Measurements from ENCODE around the gene WDR87.

Gene WDR87

GRCh38 chr19:37855098-37855497 lies 51.3 kb downstream of the WDR87 start:
- Histone ChIP-seq H3K27ac (ENCODE audit: extremely low read depth, low read depth, low read length) (no peak overlapping the region), H3K36me3 (ENCODE audit: control insufficient read depth in 2 of 2, insufficient read depth in 1 of 2, low read length in 2 of 2) (no peaks in the 10 kb centered on the region; a peak in 1 of 3 replicates), H3K4me1 (ENCODE audit: control insufficient read depth, insufficient read depth, low read length) (no peaks in the 10 kb centered on the region), H3K4me3 (ENCODE audit: low read depth, low read length) (no peak overlapping the region), H3K9me3 (ENCODE audit: control insufficient read depth, insufficient read depth, low read depth, low read length) (peaks cover 5% of the 10 kb centered on the region)
- ChIA-PET POLR2A (no interaction called here), CTCF (no interaction called here)
- TF ChIP-seq ZNF76 (tag by site-specific recombination; IDR thresholded peaks at IDR 0.05; ENCODE audit: borderline replicate concordance, low read depth): no peak
- TF ChIP-seq ZNF175 (tag by site-specific recombination; IDR thresholded peaks at IDR 0.05): no peak
- no peak for TF ChIP-seq ZNF555 (tag by site-specific recombination; conservative IDR thresholded peaks at IDR 0.05)
- no peak for TF ChIP-seq ZNF837 (tag by site-specific recombination; IDR thresholded peaks at IDR 0.05)
- no peak for TF ChIP-seq ZBTB49 (tag by site-specific recombination; IDR thresholded peaks at IDR 0.05; ENCODE audit: low read depth)
- no peak for TF ChIP-seq ZNF16 (tag by site-specific recombination; IDR thresholded peaks at IDR 0.05; ENCODE audit: low read depth)
- no peak for TF ChIP-seq ZNF350 (tag by site-specific recombination; IDR thresholded peaks at IDR 0.05)
- TF ChIP-seq ZBTB20 (tag by site-specific recombination; IDR thresholded peaks at IDR 0.05): no peak
- TF ChIP-seq ZNF664 (tag by site-specific recombination; IDR thresholded peaks at IDR 0.05): no peak
- no peak for TF ChIP-seq ZNF704 (tag by site-specific recombination; IDR thresholded peaks at IDR 0.05)
- TF ChIP-seq INSM2 (tag by site-specific recombination; IDR thresholded peaks at IDR 0.05): no peak
- no peak for TF ChIP-seq ZNF558 (tag by site-specific recombination; IDR thresholded peaks at IDR 0.05)

GRCh38 chr19:37845932-37846331 lies 60.5 kb downstream of the WDR87 start:
- peaks cover 10% of the 10 kb centered on the region for H3K9me3 ChIP-seq (ENCODE audit: control insufficient read depth, insufficient read depth, low read depth, low read length)
- no peaks in the 10 kb centered on the region for H3K4me1 ChIP-seq (ENCODE audit: control insufficient read depth, insufficient read depth, low read length)
- no peak overlapping the region for H3K4me3 ChIP-seq (ENCODE audit: low read depth, low read length)
- CTCF ChIA-PET: interaction anchor here (0.6 to 1.2 kb wide), 5 partner anchors 30 to 815 kb away, joined by 3 to 4 read pairs (median 3); no protein-coding TSS in a partner anchor
- H3K36me3 ChIP-seq (ENCODE audit: control insufficient read depth in 2 of 2, insufficient read depth in 1 of 2, low read length in 2 of 2): no peaks in the 10 kb centered on the region; a peak in 1 of 3 replicates
- no peak overlapping the region for H3K27ac ChIP-seq (ENCODE audit: extremely low read depth, low read depth, low read length)
- TF ChIP-seq ZEB2 (tag by site-specific recombination; IDR thresholded peaks at IDR 0.05) (no peak), ZBTB48 (tag by site-specific recombination; IDR thresholded peaks at IDR 0.05) (no peak), ZNF600 (tag by site-specific recombination; IDR thresholded peaks at IDR 0.05) (no peak), SCRT2 (tag by site-specific recombination; IDR thresholded peaks at IDR 0.05) (peak; percentile 47; the same call in 1 of the 2 replicates)
- POLR2A ChIA-PET: interaction anchor here (0.5 kb wide), 1 partner anchor 36 kb away, joined by 3 read pairs; no protein-coding TSS in a partner anchor
